GOT3 (cell line): ENCODE results near the gene CRTC3.

ENCODE experiments used
- DNase-seq: peaks from one replicate; lab custom pipeline; 2025; ENCODE audit warnings: mixed read lengths; lab: John Stamatoyannopoulos, UW

The CRTC3 gene

DNA sequence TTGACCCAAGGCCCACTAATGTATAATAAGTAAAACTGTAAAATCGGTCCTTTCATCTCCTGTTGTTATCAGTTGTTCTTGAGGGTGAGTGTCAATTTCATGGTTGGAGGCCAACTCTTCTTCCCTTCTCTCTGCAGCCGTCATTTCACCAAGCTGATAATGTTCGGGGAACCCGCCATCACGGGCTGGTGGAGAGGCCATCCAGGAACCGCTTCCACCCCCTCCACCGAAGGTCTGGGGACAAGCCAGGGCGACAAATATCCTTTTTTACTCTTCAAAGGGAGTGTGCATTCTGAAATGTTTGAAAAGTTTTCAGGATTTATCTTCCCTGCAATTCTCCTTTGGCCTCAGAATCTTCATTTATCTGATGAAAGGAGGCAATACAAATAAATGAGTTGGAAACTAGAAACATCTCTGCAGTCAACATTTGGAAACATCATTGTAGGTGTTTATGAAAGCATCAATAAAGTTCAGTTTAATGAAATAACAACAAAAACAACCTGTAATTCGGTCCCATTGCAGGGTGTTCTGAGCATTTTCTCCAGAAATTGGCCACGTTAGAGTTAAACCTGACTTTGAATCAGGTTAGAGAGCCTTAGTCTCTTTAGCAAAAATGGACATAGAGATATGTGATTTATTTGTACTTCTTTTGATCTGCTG lies 63.9 kb downstream of the CRTC3 start:
- no peak for DNase-seq

- DNase-seq, result no peak
Measured at GRCh38 chr15:90594301-90594738, 64.6 kb downstream of the CRTC3 start.

DNA sequence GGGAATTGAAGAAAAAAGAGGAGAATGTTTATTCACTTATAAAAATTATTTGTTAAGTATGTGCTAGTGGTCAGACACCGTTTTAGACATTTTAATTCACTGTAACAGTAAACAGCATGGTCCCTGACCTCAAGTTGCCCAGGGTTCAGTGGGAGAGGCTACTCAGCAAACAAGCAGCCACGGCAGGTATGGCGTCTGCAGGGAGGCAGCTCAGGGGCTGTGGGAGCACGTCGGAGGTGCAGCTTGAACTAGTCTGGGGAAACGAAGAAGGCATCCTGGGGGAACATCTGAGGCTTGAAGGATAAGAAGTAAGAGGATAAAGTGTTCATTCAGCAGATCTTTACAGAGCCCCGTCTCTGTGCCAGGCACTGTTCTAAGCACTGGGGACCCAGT lies 66.0 kb downstream of the CRTC3 start:
- no peak for DNase-seq

GRCh38 chr15:90596943-90597342 lies 67.2 kb downstream of the CRTC3 start:
- no peak for DNase-seq

DNA sequence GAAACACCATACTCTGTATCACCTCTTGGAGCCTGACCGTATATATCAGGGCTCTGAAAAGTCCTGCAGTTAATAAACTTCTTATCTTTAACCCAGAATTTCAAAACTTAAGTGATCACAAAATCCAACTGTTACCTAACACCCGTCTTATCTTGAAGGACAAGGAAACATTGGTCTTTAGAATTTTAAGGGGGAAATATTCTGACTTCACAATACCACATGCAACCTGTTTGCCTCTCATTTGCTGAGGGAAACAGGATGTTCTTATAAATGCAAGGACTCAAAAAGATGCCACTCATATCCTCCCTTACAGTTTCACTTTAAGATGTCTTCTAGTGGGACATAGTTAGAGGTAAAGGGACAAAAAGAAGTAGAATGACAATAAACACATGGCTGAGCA lies 67.9 kb downstream of the CRTC3 start:
- no peak for DNase-seq

- no peak for DNase-seq
Measured at GRCh38 chr15:90598031-90598577, 68.4 kb downstream of the CRTC3 start.

- no peak for DNase-seq
Measured at GRCh38 chr15:90598679-90599078, 69.0 kb downstream of the CRTC3 start.

GRCh38 chr15:90599116-90599515 lies 69.4 kb downstream of the CRTC3 start:
- no peak for DNase-seq

- DNase-seq, result no peak
Measured at GRCh38 chr15:90599644-90600043, 69.9 kb downstream of the CRTC3 start.

DNA sequence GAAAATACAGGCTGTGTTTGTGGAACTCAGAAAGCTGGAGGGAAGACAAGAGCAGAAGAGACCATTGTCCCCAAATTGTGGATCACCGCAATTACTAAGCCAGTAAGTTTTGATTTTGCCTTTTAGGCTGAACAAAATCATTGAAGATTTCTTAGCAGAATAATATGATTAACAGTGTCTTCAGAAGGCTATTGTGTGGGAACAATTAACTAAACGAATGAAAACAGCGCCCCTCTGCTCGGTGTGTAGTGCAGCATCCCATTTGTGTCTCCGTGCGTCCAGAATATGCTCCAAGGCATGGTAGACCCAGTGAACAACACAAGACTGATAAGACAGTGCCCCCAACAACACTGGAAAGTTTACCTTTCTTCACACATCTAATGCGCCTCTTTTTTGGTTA lies 71.2 kb downstream of the CRTC3 start:
- DNase-seq, result no peak

GRCh38 chr15:90603893-90604292 lies 74.2 kb downstream of the CRTC3 start:
- no peak for DNase-seq

GRCh38 chr15:90606641-90607040 lies 76.9 kb downstream of the CRTC3 start:
- no peak for DNase-seq

DNA sequence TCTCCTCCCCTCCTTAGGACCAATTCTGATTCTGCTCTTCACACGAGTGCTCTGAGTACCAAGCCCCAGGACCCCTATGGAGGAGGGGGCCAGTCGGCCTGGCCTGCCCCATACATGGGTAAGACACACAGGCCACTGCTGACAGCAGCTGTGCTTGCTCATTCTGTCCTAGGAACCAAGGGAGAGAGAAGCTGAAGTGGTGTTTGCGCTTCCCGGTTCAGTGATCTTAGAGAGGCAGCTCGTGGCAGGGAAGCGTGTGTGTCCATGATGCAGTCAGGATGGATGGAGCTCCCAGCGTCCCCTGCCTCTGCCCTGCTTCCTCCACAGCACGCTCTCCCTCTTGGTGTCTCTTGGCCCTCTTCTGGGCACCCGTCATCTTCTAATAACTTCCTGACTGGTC lies 77.6 kb downstream of the CRTC3 start:
- no peak for DNase-seq

DNA sequence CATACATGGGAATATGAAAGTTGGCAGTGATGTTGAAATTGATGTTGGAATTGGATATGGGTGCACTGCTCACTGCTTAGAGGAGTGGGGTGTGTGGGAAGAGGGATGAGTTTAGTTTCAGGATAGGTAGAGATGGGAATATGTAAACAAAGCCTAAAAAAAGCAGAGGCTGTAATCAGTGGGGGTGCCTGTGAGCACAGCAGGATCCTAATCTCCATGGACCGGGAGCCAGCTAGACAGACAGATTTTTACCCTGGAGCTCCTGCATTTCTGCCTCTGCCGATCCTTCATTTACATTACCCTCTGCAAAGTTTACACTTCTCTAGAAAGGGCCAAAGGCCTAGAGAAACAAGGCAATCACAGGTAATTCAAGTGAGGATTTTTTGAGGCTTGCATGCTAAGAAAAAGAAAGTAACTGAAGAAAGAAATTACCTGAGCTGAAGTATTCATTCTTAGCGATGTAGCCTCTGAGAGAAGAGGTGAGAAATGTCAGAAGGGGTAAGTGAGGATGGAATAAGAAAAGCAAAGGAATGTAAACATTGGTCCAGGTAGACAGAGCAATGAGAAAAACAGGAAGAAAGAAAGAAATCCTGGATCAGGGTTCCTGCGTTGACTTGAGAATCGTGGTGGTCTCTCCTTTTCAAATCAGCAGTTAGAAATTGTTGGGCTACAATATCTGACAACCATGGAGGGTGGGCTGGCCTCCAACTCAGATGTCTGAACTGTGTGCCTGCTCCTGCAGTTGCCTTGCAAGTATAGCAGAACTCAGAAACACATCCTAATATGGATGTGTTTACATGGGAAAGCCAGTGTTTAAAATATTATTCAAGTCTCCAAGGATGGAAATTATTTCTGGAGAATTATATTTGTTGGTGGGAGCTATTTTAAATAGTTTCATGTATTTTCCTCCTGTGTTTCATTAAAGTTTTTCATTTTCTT lies 79.8 kb downstream of the CRTC3 start:
- DNase-seq, result no peak

- no peak for DNase-seq
Measured at GRCh38 chr15:90610190-90610589, 80.5 kb downstream of the CRTC3 start.

DNA sequence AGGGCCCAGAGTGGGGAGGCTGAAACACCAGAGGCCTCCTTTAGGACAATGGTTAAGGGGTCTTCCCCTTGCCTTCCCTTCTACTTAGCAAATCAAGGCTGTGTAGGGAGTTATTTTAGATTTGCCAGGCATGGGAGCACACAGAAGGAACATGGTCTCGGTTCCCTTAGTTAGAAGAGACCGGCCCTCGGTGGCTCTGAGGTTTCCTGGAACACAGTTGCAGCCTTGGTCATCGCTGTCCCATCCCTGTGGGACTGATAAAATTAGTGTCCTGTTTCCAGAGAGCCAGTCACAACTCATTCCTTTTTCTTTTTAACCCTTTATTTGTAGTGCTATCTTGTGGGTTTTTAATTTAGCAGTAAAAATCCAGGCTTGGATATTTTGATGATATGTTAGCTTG lies 81.4 kb downstream of the CRTC3 start:
- no peak for DNase-seq

- no peak for DNase-seq
Measured at GRCh38 chr15:90617171-90617570, 87.4 kb downstream of the CRTC3 start.

DNA sequence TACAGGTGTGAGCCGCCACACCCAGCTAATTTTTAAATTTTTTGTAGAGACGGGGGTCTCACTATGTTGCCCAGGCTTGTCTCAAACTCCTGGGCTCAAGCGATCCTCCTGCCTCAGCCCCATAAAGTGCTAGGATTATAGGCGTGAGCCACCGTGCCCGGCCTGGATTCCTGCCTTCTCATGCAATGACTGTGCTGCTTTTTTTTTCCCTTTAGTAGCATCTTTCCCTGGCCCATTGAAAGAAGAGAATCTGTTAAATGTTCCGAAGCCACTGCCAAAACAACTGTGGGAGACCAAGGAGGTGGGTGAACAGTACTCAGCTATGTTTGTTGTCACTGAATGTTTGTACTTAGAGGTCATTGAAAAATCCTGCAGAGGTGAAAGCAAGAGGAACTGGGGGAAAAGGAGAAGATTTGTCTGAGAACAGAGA lies 88.0 kb downstream of the CRTC3 start:
- DNase-seq, result no peak

DNA sequence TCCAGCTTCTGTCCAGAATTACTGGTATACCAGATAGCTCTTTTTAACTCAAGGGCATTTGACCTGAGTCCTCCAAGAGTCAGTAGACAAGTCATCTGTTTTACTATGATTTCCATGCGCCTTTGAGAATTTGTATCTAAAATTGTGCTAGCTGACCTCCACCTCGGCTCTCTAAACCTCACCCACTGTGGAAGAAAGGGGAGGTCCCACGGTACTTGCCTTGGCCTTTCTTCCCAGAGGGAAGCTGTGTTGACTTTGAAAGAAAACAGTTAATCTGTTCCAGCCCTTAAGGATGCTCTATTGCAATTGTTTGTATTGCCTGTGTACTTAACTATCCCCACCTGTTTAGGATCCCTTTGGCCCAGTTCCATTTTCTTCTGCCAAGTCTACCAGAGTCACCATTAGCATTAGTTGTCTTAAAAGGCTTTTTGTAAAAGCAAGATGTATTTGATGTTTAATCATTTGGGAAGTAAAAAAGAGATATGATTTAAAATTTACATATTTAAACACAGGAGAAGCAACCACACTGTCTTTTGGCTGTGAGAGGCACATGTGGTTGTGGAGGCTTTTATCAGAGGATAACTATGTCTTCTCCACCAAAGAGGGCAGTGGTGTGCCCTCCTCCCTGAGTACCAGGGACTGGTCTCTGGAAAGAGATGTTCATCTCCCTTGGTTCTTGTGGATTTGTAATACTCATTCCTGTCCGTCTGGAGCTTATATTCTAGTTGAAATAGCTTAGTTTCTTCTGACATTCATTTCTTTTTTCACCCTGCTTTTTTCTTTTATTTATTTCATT lies 88.8 kb downstream of the CRTC3 start:
- no peak for DNase-seq

- DNase-seq, result no peak
Measured at GRCh38 chr15:90619468-90619867, 89.7 kb downstream of the CRTC3 start.

DNA sequence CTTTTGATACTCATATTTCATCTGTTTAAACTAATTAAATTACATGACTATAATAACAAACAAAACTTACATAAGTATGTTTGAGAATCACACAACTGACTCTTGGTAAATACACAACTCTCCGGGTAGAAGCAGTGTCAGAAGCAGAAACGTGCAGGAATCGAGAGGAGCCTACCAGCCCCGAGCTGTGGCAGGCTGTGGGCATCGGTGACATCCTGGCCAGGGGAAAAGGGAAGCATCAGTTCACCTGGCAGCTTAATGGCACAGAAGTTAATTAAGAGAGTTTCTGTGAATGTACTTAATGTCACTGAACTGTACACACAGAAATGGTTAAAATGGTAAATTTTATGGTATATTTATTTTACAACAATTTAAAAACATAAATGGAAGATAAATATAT lies 90.2 kb downstream of the CRTC3 start:
- no peak for DNase-seq

GRCh38 chr15:90620379-90621067 lies 90.8 kb downstream of the CRTC3 start:
- DNase-seq, result no peak
